Measurements from ENCODE around the gene TMEM175. TPM values are rescaled to one million over a fixed set of nuclear protein-coding genes. Genes with fewer than 3 reads are reported as not detected.

The TMEM175 gene
- total RNA-seq, result 24.5 and 28.8 TPM in 2 replicates

- no peak for TF ChIP-seq CTCF (IDR thresholded peaks at IDR 0.05)
- peak within 1 kb of the TSS; percentile 92 for H3K27ac Mint-ChIP-seq
- intact Hi-C loops (cut with micrococcal nuclease), result loop anchor here (1.0 to 5.0 kb wide), 7 partner anchors 10 to 415 kb away; partner anchors contain the start of genes ATP5ME, DGKQ, FGFRL1 and IDUA
- no peaks in the 10 kb centered on the region for H3K27me3 Mint-ChIP-seq
- no peaks in the 10 kb centered on the region for H3K9me3 Mint-ChIP-seq
- H3K4me3 Mint-ChIP-seq, result peak within 1 kb of the TSS; percentile 93
- ChIA-PET CTCF (interaction anchor here (0.6 to 2.6 kb wide), 3 partner anchors 9 to 190 kb away, joined by 3 to 14 read pairs (median 4); partner anchors contain the start of gene IDUA), POLR2A (interaction anchor here (0.6 to 4.2 kb wide), 8 partner anchors 10 to 439 kb away, joined by 3 to 73 read pairs (median 7); partner anchors contain the start of genes ATP5ME, FGFRL1, IDUA and MYL5)
- peaks cover 78% of the 10 kb centered on the region for H3K4me1 Mint-ChIP-seq
- DNase-seq (peak; percentile 99), ATAC-seq (ENCODE audit: low read depth) (peak; percentile 90)
- H3K36me3 Mint-ChIP-seq (ENCODE audit: low read depth), result peaks cover 11% of the 10 kb centered on the region
Observed at GRCh38 chr4:931960-932712, at the start of gene TMEM175, which contains the start of gene GAK. Gene TMEM175 (plus strand): TSS chr4:932460. CDS start chr4:947740, 15,280 bp downstream. Gene GAK (minus strand): TSS chr4:932316. CDS start chr4:932187, 129 bp downstream.

- POLR2A ChIA-PET, result interaction anchor here (0.5 kb wide), 1 partner anchor 125 kb away, joined by 7 read pairs; no protein-coding TSS in a partner anchor
- H3K27me3 Mint-ChIP-seq, result no peaks in the 10 kb centered on the region
- DNase-seq, result no peak
- H3K4me1 Mint-ChIP-seq, result no peaks in the 10 kb centered on the region
- CTCF ChIA-PET, result no interaction called here
- H3K27ac Mint-ChIP-seq, result no peak overlapping the region
- peaks cover 83% of the 10 kb centered on the region for H3K36me3 Mint-ChIP-seq (ENCODE audit: low read depth)
- intact Hi-C loops (cut with micrococcal nuclease), result no loop called here
- H3K4me3 Mint-ChIP-seq, result no peak overlapping the region
- TF ChIP-seq CTCF (IDR thresholded peaks at IDR 0.05), result no peak
- H3K9me3 Mint-ChIP-seq, result no peaks in the 10 kb centered on the region
- no peak for ATAC-seq (ENCODE audit: low read depth)
Observed at GRCh38 chr4:882646-883045, 49.6 kb upstream of the TMEM175 start.

GRCh38 chr4:883377-884095, 48.7 kb upstream of the TMEM175 start:
- ChIA-PET CTCF (no interaction called here), POLR2A (interaction anchor here (0.6 kb wide), 1 partner anchor 69 kb away, joined by 5 read pairs; no protein-coding TSS in a partner anchor)
- DNase-seq (no peak), ATAC-seq (ENCODE audit: low read depth) (no peak)
- no peak overlapping the region for H3K4me3 Mint-ChIP-seq
- H3K4me1 Mint-ChIP-seq, result no peaks in the 10 kb centered on the region
- TF ChIP-seq CTCF (IDR thresholded peaks at IDR 0.05), result no peak
- H3K9me3 Mint-ChIP-seq, result no peaks in the 10 kb centered on the region
- peaks cover 82% of the 10 kb centered on the region for H3K36me3 Mint-ChIP-seq (ENCODE audit: low read depth)
- H3K27ac Mint-ChIP-seq, result no peak overlapping the region
- intact Hi-C loops (cut with micrococcal nuclease), result no loop called here
- H3K27me3 Mint-ChIP-seq, result no peaks in the 10 kb centered on the region

GRCh38 chr4:884259-884658, 48.0 kb upstream of the TMEM175 start:
- Mint-ChIP-seq H3K27me3 (no peaks in the 10 kb centered on the region), H3K27ac (no peak overlapping the region), H3K4me1 (no peaks in the 10 kb centered on the region), H3K4me3 (no peak overlapping the region), H3K36me3 (ENCODE audit: low read depth) (peaks cover 82% of the 10 kb centered on the region), H3K9me3 (no peaks in the 10 kb centered on the region)
- ChIA-PET CTCF (no interaction called here), POLR2A (interaction anchor here (0.6 kb wide), 1 partner anchor 69 kb away, joined by 5 read pairs; no protein-coding TSS in a partner anchor)
- intact Hi-C loops (cut with micrococcal nuclease), result no loop called here
- ATAC-seq (ENCODE audit: low read depth), result no peak
- DNase-seq, result no peak
- TF ChIP-seq CTCF (IDR thresholded peaks at IDR 0.05), result no peak

GRCh38 chr4:884896-885295, 47.4 kb upstream of the TMEM175 start:
- no peak overlapping the region for H3K27ac Mint-ChIP-seq

More at GRCh38 chr4:884896-885295, 47.4 kb upstream of the TMEM175 start:
- Mint-ChIP-seq H3K9me3 (no peaks in the 10 kb centered on the region), H3K36me3 (ENCODE audit: low read depth) (peaks cover 80% of the 10 kb centered on the region), H3K4me3 (no peak overlapping the region), H3K27me3 (no peaks in the 10 kb centered on the region), H3K4me1 (no peaks in the 10 kb centered on the region)
- CTCF ChIA-PET, result no interaction called here
- POLR2A ChIA-PET, result no interaction called here
- ATAC-seq (ENCODE audit: low read depth), result no peak
- intact Hi-C loops (cut with micrococcal nuclease), result no loop called here
- no peak for TF ChIP-seq CTCF (IDR thresholded peaks at IDR 0.05)
- DNase-seq, result no peak

All from activated B cell treated with CpG ODN at 0.5 μM for 24 hours (primary cell).